IMR-90 (cell line): ENCODE results near the gene C11orf21. TPM values are rescaled to one million over a fixed set of nuclear protein-coding genes. Genes with fewer than 3 reads are reported as not detected.

ENCODE experiments used
- ATAC-seq: fragments of 200-7000 bp; cut with Tn5 transposase; 2 replicates; pipeline ENCODE4 v1.9.1; 2020; ENCODE audit warnings: low read depth, mild to moderate bottlenecking, moderate library complexity
- BruUV-seq: library from RNA; stranded (reverse); fragments of 400-500 nt; replicated peaks from 2 replicates; lab custom pipeline; 2021; lab: Mats Ljungman, UMichigan
- CTCF ChIA-PET: fragments of 300-600 bp; formaldehyde crosslinking; extraction: SDS; loops from one replicate; lab custom pipeline; 2021; ENCODE audit warnings: antibody characterized with exemption; lab: Yijun Ruan, JAX
- POLR2A ChIA-PET: fragments of 300-600 bp; sonication (Branson Sonifier 250); formaldehyde crosslinking; loops from one replicate; lab custom pipeline; 2022; ENCODE audit warnings: antibody characterized with exemption; ENCODE audit not compliant: unreplicated experiment; lab: Charles Lee
- DNase-seq: peaks from one replicate; pipeline ENCODE4 v3.0.0; 2013
- H2AFZ ChIP-seq: replicated peaks from 2 replicates; pipeline ENCODE3; 2013; ENCODE audit warnings: low read length, mild to moderate bottlenecking; ENCODE audit not compliant: poor library complexity
- H2AK5ac ChIP-seq: 2 replicates; pipeline ENCODE4 v1.6.1; 2013; ENCODE audit warnings: low read depth, low read length, inconsistent platforms
- H2AK9ac ChIP-seq: replicated peaks from 2 replicates; pipeline ENCODE3; 2013; ENCODE audit warnings: mild to moderate bottlenecking, low read depth, low read length, moderate library complexity; ENCODE audit not compliant: poor library complexity
- H2BK120ac ChIP-seq: 2 replicates; pipeline ENCODE4 v1.6.1; 2013; ENCODE audit warnings: low read depth, low read length, inconsistent platforms
- H2BK15ac ChIP-seq: 3 replicates; pipeline ENCODE4 v1.6.1; 2013; ENCODE audit warnings: low read depth, low read length, inconsistent platforms
- H2BK20ac ChIP-seq: 2 replicates; pipeline ENCODE4 v1.6.1; 2013; ENCODE audit warnings: low read depth, mild to moderate bottlenecking, inconsistent platforms, low read length, moderate library complexity
- H2BK5ac ChIP-seq: 2 replicates; pipeline ENCODE4 v1.6.1; 2013; ENCODE audit warnings: mild to moderate bottlenecking, low read depth, low read length, inconsistent platforms; ENCODE audit not compliant: poor library complexity, severe bottlenecking
- H3K14ac ChIP-seq: replicated peaks from 2 replicates; pipeline ENCODE4 v1.6.1; 2013; ENCODE audit warnings: low read depth, low read length, inconsistent platforms
- H3K18ac ChIP-seq: 2 replicates; pipeline ENCODE4 v1.6.1; 2013; ENCODE audit warnings: low read depth, low read length, control low read depth
- H3K23ac ChIP-seq: 2 replicates; pipeline ENCODE4 v1.6.1; 2013; ENCODE audit warnings: low read depth, low read length, inconsistent platforms
- H3K27ac ChIP-seq: 2 replicates; pipeline ENCODE4 v1.5.1; 2013; ENCODE audit warnings: mild to moderate bottlenecking, control low read depth, low read length; ENCODE audit not compliant: insufficient read depth
- H3K27me3 ChIP-seq: 2 replicates; pipeline ENCODE4 v1.6.1; 2013; ENCODE audit warnings: low read length; ENCODE audit not compliant: control insufficient read depth, insufficient read depth
- H3K36me3 ChIP-seq: 2 replicates; pipeline ENCODE4 v1.6.1; 2013; ENCODE audit warnings: low read length, mixed read lengths; ENCODE audit not compliant: control insufficient read depth, insufficient read depth
- H3K4ac ChIP-seq: 2 replicates; pipeline ENCODE4 v1.6.1; 2013; ENCODE audit warnings: low read depth, low read length, inconsistent platforms
- H3K4me1 ChIP-seq: 2 replicates; pipeline ENCODE4 v1.6.1; 2013; ENCODE audit warnings: low read length, mixed read lengths; ENCODE audit not compliant: control insufficient read depth, insufficient read depth
- H3K4me2 ChIP-seq: 2 replicates; pipeline ENCODE4 v1.6.1; 2013; ENCODE audit warnings: low read depth, mild to moderate bottlenecking, control low read depth, low read length, moderate library complexity
- H3K4me3 ChIP-seq: 2 replicates; pipeline ENCODE4 v1.5.1; 2013; ENCODE audit warnings: low read depth, mild to moderate bottlenecking, control low read depth, low read length, moderate library complexity; ENCODE audit not compliant: insufficient read depth
- H3K56ac ChIP-seq: 2 replicates; pipeline ENCODE4 v1.6.1; 2013; ENCODE audit warnings: low read length, inconsistent platforms; ENCODE audit not compliant: insufficient read depth; ENCODE audit errors: extremely low read depth
- H3K79me1 ChIP-seq, 2 experiments: 2 replicates each; pipeline ENCODE4 v1.6.1; 2013; ENCODE audit warnings: low read length in 2 of 2, inconsistent platforms in 1 of 2, low read depth in 1 of 2
- H3K9ac ChIP-seq: 2 replicates; pipeline ENCODE4 v1.6.1; 2013; ENCODE audit warnings: low read depth, low read length, control low read depth
- H3K9me1 ChIP-seq: 2 replicates; pipeline ENCODE4 v1.6.1; 2013; ENCODE audit warnings: low read length, inconsistent platforms; ENCODE audit not compliant: insufficient read depth
- H3K9me3 ChIP-seq: 2 replicates; pipeline ENCODE4 v1.6.1; 2013; ENCODE audit warnings: low read length; ENCODE audit not compliant: control insufficient read depth, insufficient read depth
- H4K20me1 ChIP-seq: 2 replicates; pipeline ENCODE4 v1.6.1; 2013; ENCODE audit warnings: low read length, inconsistent platforms; ENCODE audit not compliant: insufficient read depth
- H4K5ac ChIP-seq: 2 replicates; pipeline ENCODE4 v1.6.1; 2013; ENCODE audit warnings: mild to moderate bottlenecking, low read depth, low read length, control low read depth
- H4K8ac ChIP-seq, 2 experiments: 2 replicates each; pipeline ENCODE4 v1.6.1; 2013; ENCODE audit warnings: low read depth in 2 of 2, low read length in 2 of 2, control low read depth in 1 of 2, inconsistent platforms in 1 of 2
- H4K91ac ChIP-seq: 2 replicates; pipeline ENCODE4 v1.6.1; 2013; ENCODE audit warnings: low read depth, low read length, inconsistent platforms; ENCODE audit not compliant: insufficient read depth
- BHLHE40 ChIP-seq: fragments of 150-350 bp; IDR thresholded peaks from 2 replicates; pipeline ENCODE4 v1.6.1; 2016; ENCODE audit warnings: mild to moderate bottlenecking, low read depth, low read length
- MAFK ChIP-seq: IDR thresholded peaks from 2 replicates; pipeline ENCODE4 v1.6.1; 2012; ENCODE audit warnings: low read depth, low read length, improper control_type of control experiment
- SMC3 ChIP-seq: fragments of 150-350 bp; IDR thresholded peaks from 2 replicates; pipeline ENCODE4 v1.6.1; 2016; ENCODE audit warnings: low read depth, mild to moderate bottlenecking, antibody characterized with exemption, low read length, moderate library complexity
- WGBS, 2 experiments: methylation state at CpG; one replicate each; pipeline versions ENCODE4 v1.1.5 to v1.1.7; 2013; ENCODE audit warnings: missing lambda C conversion rate in 2 of 2; ENCODE audit not compliant: insufficient read length in 1 of 2; ENCODE audit errors: extremely low coverage in 2 of 2; 5-methylcytosine and 5-hydroxymethylcytosine counted together
- dilution Hi-C: fragments of 300-500 bp; cut with HindIII; formaldehyde crosslinking; loops from one replicate; pipeline ENCODE4 v1.14.3; 2018; ENCODE audit warnings: low sequenced_read_pairs; ENCODE audit not compliant: unreplicated experiment
- in situ Hi-C: fragments of 300-500 bp; cut with MboI; formaldehyde crosslinking; loops from 3 replicates; pipeline ENCODE4 v1.14.3; 2019; ENCODE audit warnings: low sequenced_read_pairs, inconsistent platforms, mixed read lengths
- intact Hi-C: fragments of 100-400 bp; cut with micrococcal nuclease; formaldehyde crosslinking; loops from 2 replicates; pipeline ENCODE4 v1.10.0; 2022
- polyA plus RNA-seq, 3 experiments: library from polyadenylated mRNA; depleted of rRNA; stranded (reverse); fragments of >200 nt; gene quantifications; 2 replicates each; pipeline ENCODE4 v1.2.3, GENCODE V29; 2012; ENCODE audit warnings: low replicate concordance in 1 of 3
- total RNA-seq: library from RNA; depleted of rRNA; stranded (reverse); fragments of >200 nt; gene quantifications from 2 replicates; pipeline ENCODE4 v1.2.3, GENCODE V29; 2012

C11orf21 gene
- total and polyA plus RNA-seq, 2 of the 4 experiments (the other 2 are of a cell fraction) = not detected

DNA sequence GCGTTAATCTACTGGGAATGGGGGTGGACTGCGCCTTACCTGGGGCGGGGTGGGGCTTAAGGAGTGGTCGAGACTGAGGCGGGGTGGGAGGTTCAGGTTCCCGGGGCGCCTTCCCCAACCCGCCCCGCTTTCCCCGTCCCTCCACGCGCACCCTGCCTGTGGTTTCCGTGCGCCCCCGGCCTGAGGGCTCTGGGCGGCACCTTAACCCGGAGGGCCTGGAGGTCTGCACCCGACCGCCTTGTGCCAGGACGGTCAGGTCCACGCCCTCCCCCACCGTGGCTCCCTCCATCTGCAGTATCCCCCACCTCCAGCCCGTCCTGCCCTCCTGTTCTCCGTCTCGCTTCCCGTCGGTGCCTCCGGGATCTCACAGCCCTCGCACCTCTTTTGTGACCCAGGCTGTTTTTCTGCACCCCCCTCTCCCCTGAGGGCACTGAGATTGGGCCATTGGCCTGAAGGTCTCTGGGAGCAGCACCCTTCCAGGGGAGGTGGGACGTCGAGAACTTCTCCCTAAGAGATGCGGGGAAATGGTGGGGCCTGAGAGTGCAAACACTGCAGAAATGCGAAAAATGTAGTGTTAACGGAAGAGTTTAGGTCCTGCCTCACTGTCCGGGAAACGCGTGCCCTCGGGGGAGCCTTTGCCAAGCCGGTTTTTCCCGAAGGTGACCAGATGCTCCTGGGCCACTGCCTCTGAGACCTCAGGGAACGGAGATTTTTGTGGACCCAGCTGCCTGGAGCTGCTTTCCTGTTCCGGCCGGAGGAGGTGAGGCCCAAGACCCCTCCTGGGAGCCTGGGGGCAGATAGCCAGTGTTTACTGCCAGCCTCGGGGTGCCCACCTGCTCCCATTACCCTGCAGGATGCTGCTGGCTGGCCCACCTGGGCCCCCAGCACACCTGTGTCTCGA, 30.1 kb downstream of the C11orf21 start:
- Histone ChIP-seq H4K5ac (no peak overlapping the region), H3K14ac (no peak overlapping the region), H3K9ac (no peak overlapping the region), H3K9me3 (no peaks in the 10 kb centered on the region), H3K18ac (no peak overlapping the region), H3K4me1 (no peaks in the 10 kb centered on the region), H3K4me3 (no peak overlapping the region), H3K27ac (no peak overlapping the region), H3K23ac (no peak overlapping the region), H2AK9ac (no peak overlapping the region), H3K56ac (no peak overlapping the region), H2AK5ac (no peak overlapping the region), H3K79me1 (no peaks in the 10 kb centered on the region), H2BK15ac (no peak overlapping the region), H3K4ac (no peak overlapping the region), H2BK20ac (no peak overlapping the region), H4K8ac (no peak overlapping the region), H3K36me3 (no peaks in the 10 kb centered on the region), H4K20me1 (no peaks in the 10 kb centered on the region), H2BK120ac (no peak overlapping the region), H2BK5ac (no peak overlapping the region), H3K9me1 (no peaks in the 10 kb centered on the region), H3K4me2 (no peak overlapping the region), H3K27me3 (peaks cover 85% of the 10 kb centered on the region), H4K91ac (no peak overlapping the region), H2AFZ (no peak overlapping the region)
- WGBS, 2 experiments = 31% methylated on average over 13 of the region's 45 CpGs; no CpG with 5 or more reads in 1 of the 2 experiments
- intact Hi-C loops = no loop called here
- TF ChIP-seq SMC3 (no peak), BHLHE40 (no peak), MAFK (no peak)
- no peak for DNase-seq
- ChIA-PET POLR2A (no interaction called here), CTCF (interaction anchor here (0.6 kb wide), 1 partner anchor 80 kb away, joined by 3 read pairs; no protein-coding TSS in a partner anchor)
- no TSS peak for BruUV-seq
- dilution Hi-C loops = no loop called here
- in situ Hi-C loops = no loop called here
- no peak for ATAC-seq
